Pulmonary artery endothelial cell (primary cell): ENCODE results near the gene RALGPS1. TPM values are rescaled to one million over a fixed set of nuclear protein-coding genes. Genes with fewer than 3 reads are reported as not detected.

Experiments used
- DNase-seq: peaks from one replicate; pipeline ENCODE4 v3.0.0-alpha.2; 2011; ENCODE audit warnings: low read depth, low spot score
- total RNA-seq: library from RNA; depleted of rRNA; stranded (reverse); fragments of >200 nt; gene quantifications from 2 replicates; pipeline ENCODE4 v1.2.3, GENCODE V29; 2014

Gene RALGPS1
- total RNA-seq, 1 donor from 2014 or later: 2.4 TPM

- DNase-seq: no peak
Observed at GRCh38 chr9:127149463-127150390, 235.1 kb downstream of the RALGPS1 start.

- DNase-seq: no peak
Observed at GRCh38 chr9:127153501-127153900, 238.9 kb downstream of the RALGPS1 start.

GRCh38 chr9:127154003-127154389 is 239.4 kb downstream of the RALGPS1 start:
- DNase-seq: no peak

- DNase-seq: peak; percentile 27
Observed at GRCh38 chr9:127154390-127155191, 240.0 kb downstream of the RALGPS1 start.

GRCh38 chr9:127155314-127155960 is 240.9 kb downstream of the RALGPS1 start:
- no peak for DNase-seq

- DNase-seq: no peak
Observed at GRCh38 chr9:127158786-127159324, 244.3 kb downstream of the RALGPS1 start.

- no peak for DNase-seq
Observed at GRCh38 chr9:127159325-127159801, 244.8 kb downstream of the RALGPS1 start.

GRCh38 chr9:127159949-127160610 is 245.5 kb downstream of the RALGPS1 start:
- DNase-seq: no peak

GRCh38 chr9:127161081-127161624 is 246.6 kb downstream of the RALGPS1 start:
- DNase-seq: no peak

GRCh38 chr9:127162046-127162863 is 247.7 kb downstream of the RALGPS1 start:
- DNase-seq: no peak

- no peak for DNase-seq
Observed at GRCh38 chr9:127162864-127163365, 248.3 kb downstream of the RALGPS1 start.

- DNase-seq: peak; percentile 90
Observed at GRCh38 chr9:127163409-127163808, 248.8 kb downstream of the RALGPS1 start.

GRCh38 chr9:127165116-127165515 is 250.5 kb downstream of the RALGPS1 start:
- no peak for DNase-seq

- no peak for DNase-seq
Observed at GRCh38 chr9:127166111-127166510, 251.5 kb downstream of the RALGPS1 start.

GRCh38 chr9:127166651-127167524 is 252.3 kb downstream of the RALGPS1 start:
- DNase-seq: no peak

- DNase-seq: no peak
Observed at GRCh38 chr9:127167560-127168326, 253.2 kb downstream of the RALGPS1 start.

GRCh38 chr9:127168756-127169574 is 254.4 kb downstream of the RALGPS1 start:
- no peak for DNase-seq
